Limb (tissue), 2 donors: Measurements from ENCODE around the gene ADK.
A peak's percentile ranks its signal among the peaks of the same experiment; 100 is the strongest.
"Not testable (repeated sequence)": the region's sequence is repeated elsewhere in the genome, so short reads cannot be mapped to it uniquely, and the experiment has no call there.

Source experiments
- DNase-seq, 2 donors: peaks; one replicate each; pipeline ENCODE4 v3.0.0-alpha.2; 2016; ENCODE audit errors: extremely low spot score in 2 of 2

Gene ADK

GRCh38 chr10:74541375-74541774, 390.4 kb downstream of the ADK start:
- DNase-seq: no peak

- DNase-seq: no peak
These were observed 391.1 kb downstream of the ADK start for GRCh38 chr10:74542077-74542476.

GRCh38 chr10:74543276-74543675, 392.3 kb downstream of the ADK start:
- DNase-seq: no peak

- no peak for DNase-seq
These were observed 393.1 kb downstream of the ADK start for GRCh38 chr10:74544106-74544505.

GRCh38 chr10:74548676-74549075, 397.7 kb downstream of the ADK start:
- no peak for DNase-seq

GRCh38 chr10:74556072-74556705, 405.2 kb downstream of the ADK start:
- no peak for DNase-seq

- no peak for DNase-seq
These were observed 406.1 kb downstream of the ADK start for GRCh38 chr10:74557098-74557497.

GRCh38 chr10:74558403-74558802, 407.4 kb downstream of the ADK start:
- DNase-seq: no peak

GRCh38 chr10:74558897-74559296, 407.9 kb downstream of the ADK start:
- no peak for DNase-seq

- not testable (repeated sequence) for DNase-seq
These were observed 417.9 kb downstream of the ADK start for GRCh38 chr10:74568896-74569295.

GRCh38 chr10:74573497-74573896, 422.5 kb downstream of the ADK start:
- DNase-seq: not testable (repeated sequence)

GRCh38 chr10:74575191-74575720, 424.2 kb downstream of the ADK start:
- no peak for DNase-seq

GRCh38 chr10:74575912-74576311, 424.9 kb downstream of the ADK start:
- no peak for DNase-seq

- no peak for DNase-seq
These were observed 425.6 kb downstream of the ADK start for GRCh38 chr10:74576586-74576985.

- not testable (repeated sequence) for DNase-seq
These were observed 429.4 kb downstream of the ADK start for GRCh38 chr10:74580438-74580837.

GRCh38 chr10:74582566-74582965, 431.5 kb downstream of the ADK start:
- no peak for DNase-seq

- peak in 1 of 2 donors; percentile 42 for DNase-seq
These were observed 434.4 kb downstream of the ADK start for GRCh38 chr10:74585231-74586087.

- DNase-seq: no peak
These were observed 435.1 kb downstream of the ADK start for GRCh38 chr10:74586088-74586585.

GRCh38 chr10:74587109-74587854, 436.3 kb downstream of the ADK start:
- no peak for DNase-seq

- DNase-seq: peak; percentile 84 to 88
These were observed 438.2 kb downstream of the ADK start for GRCh38 chr10:74589226-74589673.

GRCh38 chr10:74589851-74590250, 438.8 kb downstream of the ADK start:
- DNase-seq: no peak

GRCh38 chr10:74593470-74593869, 442.4 kb downstream of the ADK start:
- no peak for DNase-seq
